OCI-LY7 (cell line): Measurements from ENCODE around the gene PGP. TPM values are rescaled to one million over a fixed set of nuclear protein-coding genes. Genes with fewer than 3 reads are reported as not detected.

Experiments
- BruUV-seq: library from RNA; stranded (reverse); fragments of 400-500 nt; replicated peaks from 2 replicates; lab custom pipeline; 2021; lab: Mats Ljungman, UMichigan
- CTCF ChIA-PET: fragments of 300-600 bp; sonication (Branson Sonifier 250); formaldehyde crosslinking; loops from one replicate; lab custom pipeline; 2022; ENCODE audit warnings: antibody characterized with exemption; ENCODE audit not compliant: unreplicated experiment; lab: Charles Lee
- POLR2A ChIA-PET: fragments of 300-600 bp; sonication (Branson Sonifier 250); formaldehyde crosslinking; loops from one replicate; lab custom pipeline; 2022; ENCODE audit warnings: antibody characterized with exemption; lab: Charles Lee
- DNase-seq: peaks from one replicate; pipeline ENCODE4 v3.0.0-alpha.2; 2015; ENCODE audit warnings: low spot score
- H2AFZ ChIP-seq: fragments of 200-600 bp; sonication (generic), shearing (Covaris generic); 2 replicates; pipeline ENCODE4 v1.6.1; 2014; ENCODE audit warnings: mild to moderate bottlenecking, antibody characterized with exemption, low read length, moderate library complexity
- H3K27ac ChIP-seq: fragments of 200-600 bp; sonication (generic); 2 replicates; pipeline ENCODE4 v1.5.1; 2014; ENCODE audit warnings: mixed run types, low read depth, mild to moderate bottlenecking, moderate library complexity, low read length, inconsistent platforms; ENCODE audit not compliant: poor library complexity, severe bottlenecking
- H3K36me3 ChIP-seq: fragments of 200-600 bp; sonication (generic); 2 replicates; pipeline ENCODE4 v1.6.1; 2014; ENCODE audit warnings: mild to moderate bottlenecking, antibody characterized with exemption, low read length, moderate library complexity, mixed read lengths; ENCODE audit not compliant: insufficient read depth
- H3K4me1 ChIP-seq: fragments of 200-600 bp; sonication (generic); 2 replicates; pipeline ENCODE4 v1.5.1; 2014; ENCODE audit warnings: mild to moderate bottlenecking, low read length; ENCODE audit not compliant: insufficient read depth, poor library complexity, severe bottlenecking
- H3K4me2 ChIP-seq: fragments of 200-600 bp; sonication (generic); 2 replicates; pipeline ENCODE4 v1.6.1; 2014; ENCODE audit warnings: mild to moderate bottlenecking, low read length
- H3K4me3 ChIP-seq: fragments of 200-600 bp; sonication (generic); 2 replicates; pipeline ENCODE4 v1.5.1; 2014; ENCODE audit warnings: mild to moderate bottlenecking, low read depth, low read length; ENCODE audit not compliant: poor library complexity, severe bottlenecking
- H3K79me2 ChIP-seq: fragments of 200-600 bp; sonication (generic); 2 replicates; pipeline ENCODE4 v1.6.1; 2016; ENCODE audit warnings: low read depth, mild to moderate bottlenecking, low read length, moderate library complexity, mixed read lengths; ENCODE audit not compliant: insufficient read depth
- H3K9me2 ChIP-seq: fragments of 200-600 bp; sonication (generic); 2 replicates; pipeline ENCODE4 v1.6.1; 2016; ENCODE audit warnings: mild to moderate bottlenecking, low read length, mixed read lengths; ENCODE audit not compliant: insufficient read depth
- H3K9me3 ChIP-seq: fragments of 200-600 bp; sonication (generic); 2 replicates; pipeline ENCODE4 v1.6.1; 2014; ENCODE audit warnings: mild to moderate bottlenecking, mixed run types, low read length, mixed read lengths
- H4K20me1 ChIP-seq: fragments of 200-600 bp; sonication (generic); 2 replicates; pipeline ENCODE4 v1.6.1; 2014; ENCODE audit warnings: mild to moderate bottlenecking, antibody characterized with exemption, low read length, moderate library complexity, mixed read lengths; ENCODE audit not compliant: insufficient read depth
- CTCF ChIP-seq: fragments of 200-600 bp; sonication (generic); conservative IDR thresholded peaks from 2 replicates; pipeline ENCODE4 v1.5.1; 2014; ENCODE audit warnings: mild to moderate bottlenecking, antibody characterized with exemption, low read length, moderate library complexity, mixed read lengths
- EZH2phosphoT487 ChIP-seq: fragments of 200-600 bp; sonication (generic); IDR thresholded peaks from 2 replicates; pipeline ENCODE4 v1.6.1; 2018; ENCODE audit warnings: low read depth, borderline replicate concordance, mild to moderate bottlenecking, mixed run types, antibody characterized with exemption, low read length, moderate library complexity, mixed read lengths
- intact Hi-C: fragments of 100-400 bp; cut with micrococcal nuclease; formaldehyde crosslinking; loops from one replicate; pipeline ENCODE4 v1.10.0; 2022; ENCODE audit not compliant: unreplicated experiment
- total RNA-seq, 2 experiments: library from RNA; depleted of rRNA in 1 of 2; stranded (reverse); fragments of >200 nt in 1 of 2; shearing (Covaris generic) in 1 of 2; gene quantifications; 2 replicates each; pipeline ENCODE4 v1.2.3, GENCODE V29; 2014 to 2022

The PGP gene
- total RNA-seq, 2 experiments from 2014 or later: 37.9 to 44.2 TPM

- Histone ChIP-seq H3K27ac (no peak overlapping the region), H3K9me3 (no peaks in the 10 kb centered on the region), H3K4me2 (no peak overlapping the region), H2AFZ (no peak overlapping the region), H3K9me2 (no peaks in the 10 kb centered on the region), H3K36me3 (no peaks in the 10 kb centered on the region), H3K79me2 (no peaks in the 10 kb centered on the region), H4K20me1 (no peaks in the 10 kb centered on the region), H3K4me1 (no peaks in the 10 kb centered on the region), H3K4me3 (no peak overlapping the region)
- no peak for DNase-seq
- POLR2A ChIA-PET: no interaction called here
- no TSS peak for BruUV-seq
- CTCF ChIA-PET: interaction anchor here (0.6 kb wide), 2 partner anchors 13 to 176 kb away, joined by 3 read pairs; no protein-coding TSS in a partner anchor
- TF ChIP-seq EZH2phosphoT487 (no peak), CTCF (no peak)
- intact Hi-C loops: no loop called here
These were observed 20.3 kb downstream of the PGP start for GRCh38 chr16:2194166-2194834.

- Histone ChIP-seq H3K4me1 (no peaks in the 10 kb centered on the region), H3K27ac (no peak overlapping the region), H2AFZ (no peak overlapping the region), H4K20me1 (no peaks in the 10 kb centered on the region), H3K36me3 (no peaks in the 10 kb centered on the region), H3K4me3 (no peak overlapping the region), H3K79me2 (no peaks in the 10 kb centered on the region), H3K4me2 (no peak overlapping the region), H3K9me2 (no peaks in the 10 kb centered on the region), H3K9me3 (no peaks in the 10 kb centered on the region)
- ChIA-PET POLR2A (no interaction called here), CTCF (no interaction called here)
- TF ChIP-seq EZH2phosphoT487: no peak
- no peak for TF ChIP-seq CTCF
- no TSS peak for BruUV-seq
- no peak for DNase-seq
- intact Hi-C loops: no loop called here
These were observed 23.3 kb downstream of the PGP start for GRCh38 chr16:2191446-2191706.

GRCh38 chr16:2190659-2191445 is 23.8 kb downstream of the PGP start:
- Histone ChIP-seq H4K20me1 (no peaks in the 10 kb centered on the region), H3K79me2 (no peaks in the 10 kb centered on the region), H3K4me2 (no peak overlapping the region), H3K36me3 (no peaks in the 10 kb centered on the region), H3K9me3 (no peaks in the 10 kb centered on the region), H3K27ac (no peak overlapping the region), H3K9me2 (no peaks in the 10 kb centered on the region), H3K4me3 (no peak overlapping the region), H2AFZ (no peak overlapping the region), H3K4me1 (no peaks in the 10 kb centered on the region)
- no TSS peak for BruUV-seq
- POLR2A ChIA-PET: no interaction called here
- intact Hi-C loops: no loop called here
- TF ChIP-seq EZH2phosphoT487 (no peak), CTCF (no peak)
- CTCF ChIA-PET: no interaction called here
- no peak for DNase-seq
